ENCODE results near the gene TMEM101. TPM values are rescaled to one million over a fixed set of nuclear protein-coding genes. Genes with fewer than 3 reads are reported as not detected.

Gene TMEM101
- total RNA-seq, 1 donor from 2014 or later = 22.6 TPM

DNA sequence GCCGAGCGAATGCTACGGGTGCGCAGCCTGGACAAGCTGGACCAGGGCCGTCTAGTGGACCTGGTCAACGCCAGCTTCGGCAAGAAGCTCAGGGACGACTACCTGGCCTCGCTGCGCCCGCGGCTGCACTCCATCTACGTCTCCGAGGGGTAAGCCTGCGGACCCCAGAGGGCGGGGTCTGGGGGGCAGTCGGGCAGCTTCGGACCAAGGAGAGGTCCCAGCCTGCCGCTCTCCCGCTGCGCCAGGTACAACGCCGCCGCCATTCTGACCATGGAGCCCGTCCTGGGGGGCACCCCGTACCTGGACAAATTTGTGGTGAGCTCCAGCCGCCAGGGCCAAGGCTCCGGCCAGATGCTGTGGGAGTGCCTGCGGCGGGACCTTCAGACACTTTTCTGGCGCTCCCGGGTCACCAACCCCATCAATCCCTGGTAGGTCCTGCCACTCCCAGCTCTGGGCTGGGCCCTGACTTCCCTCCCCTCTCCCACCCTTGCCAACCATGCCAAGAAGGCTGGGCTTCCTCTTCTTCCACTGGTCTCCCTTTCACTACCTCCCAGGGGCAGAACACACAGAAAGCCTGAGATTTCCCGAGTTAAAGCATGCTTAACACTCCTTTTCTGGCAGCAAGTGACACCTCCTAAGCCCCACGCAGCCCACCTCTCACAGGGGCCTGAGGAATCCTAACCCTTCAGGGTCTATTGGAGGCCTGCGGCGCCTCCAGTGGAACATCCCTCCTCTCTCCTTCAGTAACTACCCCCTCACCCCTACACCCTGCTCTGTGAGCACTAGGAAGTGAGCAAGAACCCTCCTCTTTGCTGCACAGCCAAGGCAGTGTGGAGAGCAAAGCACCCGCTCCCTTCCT, 7.2 kb downstream of the TMEM101 start:
- peak overlapping the region; percentile 90 for H3K4me3 Mint-ChIP-seq (ENCODE audit: unreplicated experiment)
- peaks cover 3% of the 10 kb centered on the region for H3K4me1 Mint-ChIP-seq (ENCODE audit: low read depth, unreplicated experiment)
- peaks cover 5% of the 10 kb centered on the region for H3K9me3 Mint-ChIP-seq (ENCODE audit: unreplicated experiment)
- H3K27me3 Mint-ChIP-seq (ENCODE audit: unreplicated experiment) = peaks cover 15% of the 10 kb centered on the region
- no peak for DNase-seq
- TF ChIP-seq, protein P1, sequence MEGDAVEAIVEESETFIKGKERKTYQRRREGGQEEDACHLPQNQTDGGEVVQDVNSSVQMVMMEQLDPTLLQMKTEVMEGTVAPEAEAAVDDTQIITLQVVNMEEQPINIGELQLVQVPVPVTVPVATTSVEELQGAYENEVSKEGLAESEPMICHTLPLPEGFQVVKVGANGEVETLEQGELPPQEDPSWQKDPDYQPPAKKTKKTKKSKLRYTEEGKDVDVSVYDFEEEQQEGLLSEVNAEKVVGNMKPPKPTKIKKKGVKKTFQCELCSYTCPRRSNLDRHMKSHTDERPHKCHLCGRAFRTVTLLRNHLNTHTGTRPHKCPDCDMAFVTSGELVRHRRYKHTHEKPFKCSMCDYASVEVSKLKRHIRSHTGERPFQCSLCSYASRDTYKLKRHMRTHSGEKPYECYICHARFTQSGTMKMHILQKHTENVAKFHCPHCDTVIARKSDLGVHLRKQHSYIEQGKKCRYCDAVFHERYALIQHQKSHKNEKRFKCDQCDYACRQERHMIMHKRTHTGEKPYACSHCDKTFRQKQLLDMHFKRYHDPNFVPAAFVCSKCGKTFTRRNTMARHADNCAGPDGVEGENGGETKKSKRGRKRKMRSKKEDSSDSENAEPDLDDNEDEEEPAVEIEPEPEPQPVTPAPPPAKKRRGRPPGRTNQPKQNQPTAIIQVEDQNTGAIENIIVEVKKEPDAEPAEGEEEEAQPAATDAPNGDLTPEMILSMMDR (IDR thresholded peaks at IDR 0.05; ENCODE audit: partially characterized antibody, unreplicated experiment) = peak; percentile 60
- H3K36me3 Mint-ChIP-seq (ENCODE audit: unreplicated experiment) = no peaks in the 10 kb centered on the region
- no peak overlapping the region for H3K27ac Mint-ChIP-seq (ENCODE audit: unreplicated experiment)

DNA sequence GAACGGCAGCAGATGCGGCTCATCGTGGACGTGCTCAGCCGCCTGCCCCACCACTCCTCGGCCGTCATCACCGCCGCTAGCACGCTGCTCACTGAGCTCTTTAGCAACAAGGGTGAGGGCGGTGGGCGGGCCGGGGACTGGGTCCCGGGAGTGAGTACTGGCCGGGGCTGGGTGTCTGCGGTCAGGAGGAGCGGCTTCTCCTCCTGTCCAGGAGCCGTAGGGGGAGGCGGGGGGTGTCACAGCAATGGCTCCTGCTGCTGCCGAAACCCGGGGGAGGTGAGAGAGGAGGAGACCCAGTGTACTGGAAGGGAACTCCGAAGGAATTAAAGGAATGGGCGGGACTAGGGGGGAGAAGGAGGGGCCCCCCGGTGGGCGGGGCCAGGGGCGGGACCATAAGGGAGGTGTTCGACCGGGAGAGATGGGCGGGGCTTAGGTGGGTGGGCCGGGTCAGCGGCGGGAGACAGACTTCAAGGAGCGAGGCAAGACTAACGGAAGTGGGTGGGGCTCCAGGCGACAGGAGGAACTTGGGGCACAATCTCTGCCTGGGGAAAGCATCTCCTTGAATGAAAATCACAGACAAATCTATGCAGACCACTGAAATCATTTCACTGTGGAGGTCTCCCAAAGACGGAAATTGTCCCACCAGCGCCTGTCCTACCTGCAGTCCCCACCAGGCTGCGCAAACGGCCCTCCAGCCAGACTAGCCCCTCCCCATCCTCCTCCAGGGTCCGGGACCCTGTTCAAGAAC, 8.0 kb downstream of the TMEM101 start:
- Mint-ChIP-seq H3K4me1 (ENCODE audit: low read depth, unreplicated experiment) (peaks cover 3% of the 10 kb centered on the region), H3K27ac (ENCODE audit: unreplicated experiment) (peak overlapping the region; percentile 17), H3K27me3 (ENCODE audit: unreplicated experiment) (peaks cover 15% of the 10 kb centered on the region), H3K9me3 (ENCODE audit: unreplicated experiment) (peaks cover 5% of the 10 kb centered on the region), H3K4me3 (ENCODE audit: unreplicated experiment) (peak overlapping the region; percentile 90), H3K36me3 (ENCODE audit: unreplicated experiment) (no peaks in the 10 kb centered on the region)
- DNase-seq = peak; percentile 97
- TF ChIP-seq, protein P1 (IDR thresholded peaks at IDR 0.05; ENCODE audit: partially characterized antibody, unreplicated experiment) = peak; percentile 82

DNA sequence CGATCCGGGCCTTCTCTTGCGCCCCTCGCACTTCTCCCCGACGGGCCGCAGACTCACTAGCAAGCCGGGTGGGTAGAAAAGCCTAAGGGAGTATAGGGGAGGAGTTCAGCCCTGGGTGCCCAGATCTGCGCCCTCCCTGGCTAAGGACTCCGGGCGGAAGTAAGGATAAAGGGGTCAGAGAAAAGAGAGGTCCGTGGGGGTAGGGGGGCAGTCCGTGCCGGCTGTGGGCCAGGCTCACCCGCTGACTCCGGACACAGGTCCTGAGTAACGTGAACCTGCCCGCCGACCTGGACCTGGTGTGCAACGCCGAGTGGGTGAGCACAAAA, 8.5 kb downstream of the TMEM101 start:
- Mint-ChIP-seq H3K36me3 (ENCODE audit: unreplicated experiment) (no peaks in the 10 kb centered on the region), H3K4me1 (ENCODE audit: low read depth, unreplicated experiment) (peaks cover 3% of the 10 kb centered on the region), H3K27me3 (ENCODE audit: unreplicated experiment) (peaks cover 15% of the 10 kb centered on the region), H3K27ac (ENCODE audit: unreplicated experiment) (peak overlapping the region; percentile 17), H3K4me3 (ENCODE audit: unreplicated experiment) (peak overlapping the region; percentile 90), H3K9me3 (ENCODE audit: unreplicated experiment) (peaks cover 2% of the 10 kb centered on the region)
- TF ChIP-seq, protein P1 (IDR thresholded peaks at IDR 0.05; ENCODE audit: partially characterized antibody, unreplicated experiment) = no peak
- DNase-seq = no peak

DNA sequence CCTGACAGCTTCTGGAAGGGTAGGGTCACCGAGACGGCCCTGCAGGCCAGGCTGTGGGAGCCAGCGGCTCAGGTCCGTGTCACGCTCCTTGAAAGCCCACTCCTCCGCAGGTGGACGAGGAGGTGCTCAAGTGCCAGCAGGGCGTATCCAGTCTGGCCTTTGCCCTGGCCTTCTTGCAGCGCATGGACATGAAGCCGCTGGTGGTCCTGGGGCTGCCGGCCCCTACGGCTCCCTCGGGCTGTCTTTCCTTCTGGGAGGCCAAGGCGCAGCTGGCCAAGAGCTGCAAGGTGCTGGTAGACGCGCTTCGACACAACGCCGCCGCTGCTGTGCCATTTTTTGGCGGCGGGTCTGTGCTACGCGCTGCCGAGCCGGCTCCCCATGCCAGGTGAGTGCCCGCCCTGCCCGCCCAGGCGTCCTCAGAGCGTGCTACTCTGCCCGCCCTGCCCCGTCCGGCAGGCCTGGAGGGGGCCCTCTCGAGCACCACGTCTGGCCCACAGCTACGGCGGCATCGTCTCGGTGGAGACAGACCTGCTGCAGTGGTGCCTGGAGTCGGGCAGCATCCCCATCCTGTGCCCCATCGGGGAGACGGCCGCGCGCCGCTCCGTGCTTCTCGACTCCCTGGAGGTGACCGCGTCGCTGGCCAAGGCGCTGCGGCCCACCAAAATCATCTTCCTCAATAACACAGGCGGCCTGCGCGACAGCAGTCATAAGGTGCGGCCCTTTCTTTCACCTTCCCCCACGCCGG, 9.1 kb downstream of the TMEM101 start:
- Mint-ChIP-seq H3K9me3 (ENCODE audit: unreplicated experiment) (peaks cover 2% of the 10 kb centered on the region), H3K4me3 (ENCODE audit: unreplicated experiment) (peak overlapping the region; percentile 90), H3K4me1 (ENCODE audit: low read depth, unreplicated experiment) (peaks cover 3% of the 10 kb centered on the region), H3K36me3 (ENCODE audit: unreplicated experiment) (no peaks in the 10 kb centered on the region), H3K27ac (ENCODE audit: unreplicated experiment) (peak overlapping the region; percentile 17), H3K27me3 (ENCODE audit: unreplicated experiment) (peaks cover 15% of the 10 kb centered on the region)
- TF ChIP-seq, protein P1 (IDR thresholded peaks at IDR 0.05; ENCODE audit: partially characterized antibody, unreplicated experiment) = no peak
- peak; percentile 60 for DNase-seq
